ENCODE measurements around the gene IQGAP2. TPM values are rescaled to one million over a fixed set of nuclear protein-coding genes. Genes with fewer than 3 reads are reported as not detected.
"Not testable (repeated sequence)": the region's sequence is repeated elsewhere in the genome, so short reads cannot be mapped to it uniquely, and the experiment has no call there.

IQGAP2 gene
- total RNA-seq, 1 donor from 2014 or later: 8.8 TPM

GRCh38 chr5:76735762-76736545 lies 332.9 kb downstream of the IQGAP2 start:
- no peak for DNase-seq (ENCODE audit: extremely low spot score, unreplicated experiment)
- H3K27me3 Mint-ChIP-seq (ENCODE audit: unreplicated experiment): no peaks in the 10 kb centered on the region
- peaks cover 31% of the 10 kb centered on the region for H3K36me3 Mint-ChIP-seq (ENCODE audit: unreplicated experiment)
- TF ChIP-seq, protein P1, sequence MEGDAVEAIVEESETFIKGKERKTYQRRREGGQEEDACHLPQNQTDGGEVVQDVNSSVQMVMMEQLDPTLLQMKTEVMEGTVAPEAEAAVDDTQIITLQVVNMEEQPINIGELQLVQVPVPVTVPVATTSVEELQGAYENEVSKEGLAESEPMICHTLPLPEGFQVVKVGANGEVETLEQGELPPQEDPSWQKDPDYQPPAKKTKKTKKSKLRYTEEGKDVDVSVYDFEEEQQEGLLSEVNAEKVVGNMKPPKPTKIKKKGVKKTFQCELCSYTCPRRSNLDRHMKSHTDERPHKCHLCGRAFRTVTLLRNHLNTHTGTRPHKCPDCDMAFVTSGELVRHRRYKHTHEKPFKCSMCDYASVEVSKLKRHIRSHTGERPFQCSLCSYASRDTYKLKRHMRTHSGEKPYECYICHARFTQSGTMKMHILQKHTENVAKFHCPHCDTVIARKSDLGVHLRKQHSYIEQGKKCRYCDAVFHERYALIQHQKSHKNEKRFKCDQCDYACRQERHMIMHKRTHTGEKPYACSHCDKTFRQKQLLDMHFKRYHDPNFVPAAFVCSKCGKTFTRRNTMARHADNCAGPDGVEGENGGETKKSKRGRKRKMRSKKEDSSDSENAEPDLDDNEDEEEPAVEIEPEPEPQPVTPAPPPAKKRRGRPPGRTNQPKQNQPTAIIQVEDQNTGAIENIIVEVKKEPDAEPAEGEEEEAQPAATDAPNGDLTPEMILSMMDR (IDR thresholded peaks at IDR 0.05): no peak
- H3K9me3 Mint-ChIP-seq (ENCODE audit: unreplicated experiment): no peaks in the 10 kb centered on the region
- no peak overlapping the region for H3K4me3 Mint-ChIP-seq (ENCODE audit: unreplicated experiment)
- H3K27ac Mint-ChIP-seq (ENCODE audit: unreplicated experiment): peak overlapping the region; percentile 60
- H3K4me1 Mint-ChIP-seq (ENCODE audit: unreplicated experiment): peaks cover 33% of the 10 kb centered on the region

DNA sequence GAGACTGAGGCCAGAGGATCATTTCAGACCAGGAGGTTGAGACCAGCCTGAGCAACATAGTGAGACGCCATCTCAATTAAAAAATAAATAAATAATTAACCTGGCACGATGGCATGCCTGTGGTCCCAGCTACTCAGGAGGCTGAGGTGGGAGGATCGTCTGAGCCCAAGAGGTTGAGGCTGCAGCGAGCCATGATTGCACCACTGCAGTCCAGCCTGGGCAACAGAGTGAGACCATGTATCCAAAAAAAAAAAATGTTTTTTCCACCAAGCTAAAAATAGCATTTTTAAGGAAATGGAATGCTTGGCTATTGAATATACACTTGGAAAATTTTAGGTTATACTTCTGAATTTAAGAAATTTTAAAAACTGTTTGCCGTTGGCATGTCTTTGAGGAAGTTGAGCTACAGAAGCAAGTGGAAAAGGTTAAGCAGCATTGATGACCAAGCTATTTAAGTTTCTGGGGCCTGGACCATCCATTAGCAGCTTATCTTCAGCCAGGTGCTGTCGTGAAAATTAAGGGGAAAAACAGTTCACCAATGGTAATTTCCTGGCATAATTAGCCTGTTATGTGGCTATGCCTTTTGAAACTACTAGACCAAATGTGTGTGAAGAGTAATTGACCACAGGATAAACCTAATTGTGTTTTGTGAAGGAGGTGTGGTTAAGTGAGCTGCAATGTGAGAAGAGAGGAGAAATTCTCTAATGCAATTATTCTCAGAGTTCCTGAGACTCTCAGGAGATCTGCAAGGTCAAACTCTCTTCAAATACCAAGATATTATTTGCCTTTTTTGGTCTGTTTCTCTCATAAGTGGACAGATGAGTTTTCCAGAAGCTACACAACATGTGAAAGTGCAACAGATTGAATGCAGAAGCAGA lies 333.8 kb downstream of the IQGAP2 start:
- Mint-ChIP-seq H3K4me3 (ENCODE audit: unreplicated experiment) (no peak overlapping the region), H3K4me1 (ENCODE audit: unreplicated experiment) (peaks cover 33% of the 10 kb centered on the region), H3K27me3 (ENCODE audit: unreplicated experiment) (no peaks in the 10 kb centered on the region), H3K9me3 (ENCODE audit: unreplicated experiment) (no peaks in the 10 kb centered on the region), H3K36me3 (ENCODE audit: unreplicated experiment) (peaks cover 28% of the 10 kb centered on the region), H3K27ac (ENCODE audit: unreplicated experiment) (peak overlapping the region; percentile 23)
- TF ChIP-seq, protein P1 (IDR thresholded peaks at IDR 0.05): no peak
- DNase-seq (ENCODE audit: extremely low spot score, unreplicated experiment): no peak

DNA sequence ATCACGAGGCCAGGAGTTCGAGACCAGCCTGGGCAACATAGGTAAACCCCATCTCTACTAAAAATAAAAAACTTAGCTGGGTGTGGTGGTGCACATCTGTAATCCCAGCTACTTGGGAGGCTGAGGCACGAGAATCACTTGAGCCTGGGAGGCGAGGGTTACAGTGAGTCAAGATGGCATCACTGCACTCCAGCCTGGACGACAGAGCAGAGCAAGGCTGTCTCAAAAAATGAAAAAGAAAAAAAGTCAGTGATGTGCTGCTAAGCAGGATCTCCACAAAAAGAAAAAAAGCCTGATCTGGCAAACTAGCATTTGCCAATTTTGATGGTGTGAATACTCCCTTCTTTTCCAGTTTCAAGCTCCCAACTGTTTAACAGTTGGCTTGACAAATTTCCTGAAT lies 334.8 kb downstream of the IQGAP2 start:
- Mint-ChIP-seq H3K27ac (ENCODE audit: unreplicated experiment) (no peak overlapping the region), H3K9me3 (ENCODE audit: unreplicated experiment) (no peaks in the 10 kb centered on the region), H3K4me1 (ENCODE audit: unreplicated experiment) (peaks cover 33% of the 10 kb centered on the region), H3K36me3 (ENCODE audit: unreplicated experiment) (peaks cover 21% of the 10 kb centered on the region), H3K27me3 (ENCODE audit: unreplicated experiment) (no peaks in the 10 kb centered on the region), H3K4me3 (ENCODE audit: unreplicated experiment) (no peak overlapping the region)
- TF ChIP-seq, protein P1 (IDR thresholded peaks at IDR 0.05): no peak
- DNase-seq (ENCODE audit: extremely low spot score, unreplicated experiment): no peak

DNA sequence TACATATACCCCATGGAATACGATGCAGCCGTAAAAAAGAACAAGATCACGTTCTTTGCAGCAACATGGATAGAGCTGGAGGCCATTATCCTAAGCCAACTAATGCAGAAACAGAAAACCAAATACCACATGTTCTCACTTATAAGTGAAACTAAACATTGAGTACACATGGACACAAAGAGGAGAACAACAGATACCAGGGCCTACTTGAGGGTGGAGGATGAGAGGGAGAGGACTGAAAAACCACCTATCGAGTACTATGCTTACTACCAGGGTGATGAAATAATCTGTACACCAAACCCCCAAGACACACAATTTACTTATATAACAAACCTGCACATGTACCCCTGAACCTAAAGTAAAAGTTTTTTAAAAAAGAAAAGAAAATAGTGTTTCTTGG lies 338.4 kb downstream of the IQGAP2 start:
- not testable (repeated sequence) for H3K36me3 Mint-ChIP-seq (ENCODE audit: unreplicated experiment); H3K4me3 Mint-ChIP-seq (ENCODE audit: unreplicated experiment); DNase-seq (ENCODE audit: extremely low spot score, unreplicated experiment); H3K27ac Mint-ChIP-seq (ENCODE audit: unreplicated experiment); H3K9me3 Mint-ChIP-seq (ENCODE audit: unreplicated experiment); H3K27me3 Mint-ChIP-seq (ENCODE audit: unreplicated experiment)
- peaks cover 24% of the 10 kb centered on the region for H3K4me1 Mint-ChIP-seq (ENCODE audit: unreplicated experiment)

DNA sequence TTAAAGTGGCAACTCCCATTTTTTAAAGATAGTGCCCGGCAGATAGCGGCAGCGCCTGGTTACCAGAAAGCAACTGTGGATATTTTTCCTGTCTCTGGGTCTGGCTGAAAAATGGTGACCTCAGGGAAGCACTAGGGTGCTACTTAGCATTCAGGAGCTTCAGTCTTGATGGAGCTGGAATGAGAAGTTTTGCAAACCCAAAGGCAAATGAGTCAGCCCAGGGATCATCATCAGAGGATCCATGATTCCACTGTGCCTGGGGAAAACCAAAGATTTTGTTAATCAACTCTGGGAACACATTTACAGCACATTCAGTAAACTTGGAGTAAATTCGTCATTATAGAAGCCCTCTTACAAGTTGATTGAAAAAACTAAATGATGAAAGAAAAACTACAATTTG lies 339.5 kb downstream of the IQGAP2 start:
- DNase-seq (ENCODE audit: extremely low spot score, unreplicated experiment): no peak
- H3K9me3 Mint-ChIP-seq (ENCODE audit: unreplicated experiment): no peaks in the 10 kb centered on the region
- TF ChIP-seq, protein P1 (IDR thresholded peaks at IDR 0.05): no peak
- H3K36me3 Mint-ChIP-seq (ENCODE audit: unreplicated experiment): no peaks in the 10 kb centered on the region
- H3K4me1 Mint-ChIP-seq (ENCODE audit: unreplicated experiment): peaks cover 21% of the 10 kb centered on the region
- no peak overlapping the region for H3K4me3 Mint-ChIP-seq (ENCODE audit: unreplicated experiment)
- no peaks in the 10 kb centered on the region for H3K27me3 Mint-ChIP-seq (ENCODE audit: unreplicated experiment)
- H3K27ac Mint-ChIP-seq (ENCODE audit: unreplicated experiment): no peak overlapping the region
